Activated CD4-positive, alpha-beta T cell treated with anti-CD3 and anti-CD28 coated beads, Interleukin-10, Interleukin-2, amounts not matched to agents 100 ng/mL and 50 ng/mL, durations not matched to agents 16 hours and 8 hours (primary cell): Measurements from ENCODE around the gene GAS2.

Experiments used
- DNase-seq: peaks from one replicate; pipeline ENCODE4 v3.0.0-alpha.2; 2020

GAS2 gene

DNA sequence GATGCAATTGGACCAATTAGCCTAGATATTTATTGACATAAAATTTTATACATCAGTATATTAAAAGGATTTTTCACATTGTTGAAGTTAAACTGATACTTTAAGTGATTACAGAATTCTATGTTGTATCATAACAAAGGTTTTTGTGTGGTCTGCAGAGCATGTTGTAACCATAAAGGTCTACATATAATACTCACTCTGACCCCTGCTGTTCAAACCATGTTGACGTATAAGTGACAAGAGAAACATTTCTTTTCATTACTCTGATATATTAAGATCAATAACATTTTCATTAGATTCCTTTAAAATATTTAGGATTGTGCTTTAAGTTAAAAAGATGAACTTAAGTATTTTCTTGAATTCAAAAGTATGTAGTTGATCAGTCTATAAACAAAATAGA, 63.9 kb downstream of the GAS2 start:
- DNase-seq: no peak

DNA sequence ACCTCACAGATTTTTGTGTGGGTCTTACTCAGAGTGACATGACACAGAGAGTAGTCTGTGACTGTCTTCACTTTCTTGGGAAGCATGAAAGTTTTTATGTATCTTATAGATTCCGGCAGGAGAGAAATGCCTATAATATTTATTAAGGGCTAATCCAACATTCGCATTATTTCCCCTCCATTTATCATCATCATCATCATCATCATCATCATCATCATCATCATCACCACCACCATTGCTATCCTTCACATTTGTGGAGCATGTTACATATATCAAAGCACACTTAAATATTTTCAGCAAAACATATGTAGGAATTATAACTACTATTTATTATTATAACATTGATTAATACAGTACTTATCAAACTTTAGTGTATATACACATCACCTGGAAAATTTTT, 66.2 kb downstream of the GAS2 start:
- DNase-seq: no peak

DNA sequence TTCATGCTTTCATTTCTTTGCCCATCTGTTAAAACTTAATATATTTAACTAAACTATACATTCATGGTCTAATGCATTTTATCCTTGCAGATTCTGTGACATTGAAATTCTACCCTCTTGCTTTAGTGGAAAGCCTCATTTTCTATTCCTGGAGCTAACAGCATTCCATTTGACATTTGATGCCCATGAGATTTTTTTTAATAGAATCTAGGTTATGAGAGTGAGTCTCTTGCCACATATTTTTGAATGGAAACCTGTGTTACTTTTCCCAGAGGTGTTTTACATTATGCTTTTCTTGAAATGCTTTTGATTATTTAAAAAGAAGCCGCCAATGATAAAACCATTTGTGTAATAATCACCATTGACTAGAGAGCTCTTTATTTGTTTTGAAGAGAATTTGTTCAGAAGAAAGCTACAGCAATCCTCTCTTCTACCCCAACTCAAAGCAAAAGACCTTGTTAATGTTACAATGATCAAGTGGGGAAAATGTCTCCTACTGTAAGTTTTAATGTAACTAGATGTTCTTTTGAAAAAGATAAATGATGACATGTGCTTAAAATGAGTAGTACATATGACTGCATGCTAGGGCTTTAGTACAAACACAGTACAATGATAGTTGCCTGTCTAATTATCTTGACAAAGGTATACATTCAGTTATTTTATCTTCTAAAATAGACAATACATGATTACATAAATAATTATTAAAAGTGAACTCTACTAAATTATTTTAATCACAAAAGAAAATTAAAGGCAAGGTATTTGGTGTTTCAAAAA, 67.3 kb downstream of the GAS2 start:
- DNase-seq: no peak

DNA sequence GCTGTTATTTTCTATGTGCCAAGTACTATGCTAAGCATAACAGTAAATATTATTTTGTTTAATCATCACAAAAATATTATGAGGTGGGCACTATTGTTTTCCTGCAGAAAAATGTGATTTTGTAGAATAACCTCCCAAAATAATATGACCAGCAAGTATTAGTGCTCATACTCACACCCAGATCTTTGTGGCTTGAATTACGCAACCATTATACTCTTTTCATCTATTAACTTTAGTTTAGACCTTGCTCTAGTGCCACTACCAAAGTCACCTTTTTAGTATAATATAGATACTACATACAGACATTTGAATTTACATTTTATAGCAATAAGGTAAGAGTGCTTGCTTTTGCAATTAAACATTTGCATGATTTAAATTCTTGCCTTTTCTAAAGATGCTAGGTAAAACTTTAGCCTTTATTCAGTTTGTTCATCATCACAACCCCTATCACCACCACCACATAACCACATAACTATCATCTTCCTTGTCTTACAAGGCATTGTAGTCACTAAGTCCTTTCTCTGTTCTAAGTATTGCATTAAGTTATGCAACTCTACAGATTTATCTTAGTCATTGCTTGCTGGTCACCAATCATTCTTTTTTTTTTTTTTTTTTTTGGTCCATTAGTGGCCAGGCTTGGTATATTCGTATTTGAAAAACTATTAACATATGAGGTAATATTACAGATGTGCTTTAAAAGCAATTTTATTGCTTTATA, 68.4 kb downstream of the GAS2 start:
- no peak for DNase-seq

DNA sequence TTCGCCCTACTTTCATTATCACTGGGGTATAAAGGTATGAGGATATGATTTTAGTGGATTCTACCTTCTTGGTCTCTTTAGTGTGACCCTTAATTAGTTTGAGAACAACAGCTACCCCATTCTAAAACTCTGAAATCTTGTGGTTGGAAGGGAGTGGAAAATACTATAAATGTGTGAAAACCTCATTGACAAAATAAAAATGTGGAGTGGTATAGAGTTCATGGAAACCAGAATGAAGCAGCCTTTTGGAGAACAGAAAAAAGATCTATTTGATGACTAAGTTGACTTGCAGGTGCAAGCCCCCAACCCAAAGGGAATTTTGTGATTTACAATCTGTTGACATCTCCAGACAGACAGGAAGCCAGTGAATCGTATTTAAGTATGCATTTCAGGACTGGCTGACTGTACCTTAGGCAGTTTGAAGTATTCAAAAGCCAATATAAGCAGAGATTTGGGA, 75.8 kb downstream of the GAS2 start:
- peak; percentile 2 for DNase-seq

DNA sequence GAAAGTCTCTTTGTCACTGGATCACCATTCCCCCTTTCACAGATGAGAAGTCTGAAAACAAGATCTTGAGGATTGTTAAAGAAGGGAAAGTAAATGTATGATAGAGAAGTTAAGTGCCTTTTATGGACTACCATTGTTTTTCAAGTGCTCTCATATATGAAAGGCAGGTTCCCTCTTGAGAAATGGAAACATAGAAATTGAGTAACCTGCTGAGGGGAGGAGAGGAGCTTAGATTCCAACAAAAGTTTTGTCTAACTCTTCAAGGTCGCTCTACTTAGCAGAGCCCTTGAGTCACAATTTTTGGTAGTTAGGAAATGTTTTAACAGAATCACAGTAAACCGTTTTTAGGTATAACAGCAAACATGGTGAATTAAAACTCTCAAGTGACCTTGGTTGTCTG, 83.1 kb downstream of the GAS2 start:
- DNase-seq: no peak

DNA sequence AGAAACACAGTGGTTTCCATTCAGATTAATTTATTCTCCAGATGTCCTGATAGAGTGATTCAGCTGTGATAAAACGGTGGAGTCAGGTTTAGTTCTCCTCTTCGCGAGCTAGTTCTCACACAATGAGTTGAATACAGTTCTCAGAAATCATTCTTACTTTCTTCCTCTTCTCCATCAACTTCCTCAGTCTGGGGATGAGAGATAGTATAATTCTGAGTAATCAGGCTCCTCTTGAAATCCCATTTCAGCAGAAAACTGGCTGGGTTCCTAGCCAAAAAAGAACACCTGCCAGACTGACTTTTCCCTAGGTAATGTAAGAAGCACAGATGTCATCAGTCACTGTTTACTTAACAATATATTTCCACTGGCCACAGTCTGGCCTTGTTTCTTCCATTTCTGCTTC, 86.5 kb downstream of the GAS2 start:
- peak; percentile 14 for DNase-seq

DNA sequence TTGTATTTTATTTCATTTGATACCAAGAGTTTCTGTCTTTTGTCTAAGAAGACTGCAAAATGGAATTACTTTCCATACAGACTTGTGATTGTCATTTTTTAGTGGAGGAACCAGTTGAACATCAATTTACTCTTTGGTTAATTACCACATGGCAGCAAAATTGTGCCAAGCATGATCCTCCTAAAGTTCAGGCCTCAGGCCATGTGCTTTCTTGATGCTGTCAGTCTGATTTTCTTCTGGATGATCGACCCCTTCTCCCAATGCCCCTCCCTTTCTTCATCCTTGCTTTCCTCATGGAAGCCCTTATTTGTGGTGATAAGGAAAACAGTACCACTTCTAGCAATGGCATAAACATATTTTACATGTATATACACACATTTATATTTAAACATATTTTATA, 87.0 kb downstream of the GAS2 start:
- DNase-seq: no peak

DNA sequence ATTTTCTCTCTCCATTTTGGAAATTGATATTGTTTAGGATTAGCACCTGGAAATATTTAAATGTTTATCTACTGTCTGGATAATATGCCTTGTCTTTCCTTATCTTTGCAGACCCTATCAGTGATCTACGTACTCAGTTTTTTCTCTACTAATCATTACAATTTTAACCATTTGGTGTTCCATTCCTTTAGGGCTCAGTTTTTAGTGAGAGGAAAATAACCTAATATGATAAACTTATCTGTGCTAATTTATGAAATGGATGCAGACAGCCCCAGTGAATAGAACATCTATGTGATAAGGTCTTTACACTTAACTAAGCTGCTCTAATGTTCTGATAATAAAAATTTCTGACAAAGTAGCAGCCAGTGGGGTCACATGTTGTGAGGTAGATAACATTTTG, 94.7 kb downstream of the GAS2 start:
- DNase-seq: no peak

DNA sequence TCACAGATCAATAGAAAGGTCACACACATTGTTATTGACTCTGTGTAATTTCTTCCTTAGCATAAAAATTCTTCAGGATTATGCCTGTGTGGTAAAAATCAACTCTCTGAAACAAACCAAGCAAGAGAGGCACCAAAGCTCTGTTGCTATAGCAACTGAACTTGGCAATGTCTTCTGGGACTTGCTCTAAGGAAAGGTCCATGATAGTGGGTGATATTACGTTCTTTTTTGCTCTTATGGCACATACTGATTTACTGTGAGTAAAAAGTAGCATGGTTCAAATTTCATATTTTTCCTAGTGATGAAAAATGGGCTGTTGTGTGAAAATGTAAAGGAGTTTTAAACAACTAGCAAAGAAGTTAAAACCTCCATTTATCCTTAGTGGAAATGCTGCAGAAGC, 96.8 kb downstream of the GAS2 start:
- no peak for DNase-seq

DNA sequence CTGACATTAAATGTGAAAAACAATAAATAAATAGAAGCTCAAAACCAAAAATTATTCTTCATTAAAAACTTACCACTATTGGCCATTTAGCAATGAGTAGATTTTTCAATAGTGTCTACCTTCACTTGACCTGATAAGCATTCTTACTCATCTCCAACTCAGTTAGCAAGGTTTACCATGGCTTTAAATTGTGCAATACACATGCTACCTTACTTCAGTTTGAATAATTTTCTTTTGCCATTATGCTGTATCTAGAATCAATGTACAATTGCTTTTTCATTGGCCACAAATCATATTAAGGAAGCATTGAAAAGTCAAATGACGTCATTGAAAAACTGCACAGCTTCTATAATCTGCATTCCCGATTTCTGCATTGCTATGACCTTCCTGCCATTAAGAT, 98.3 kb downstream of the GAS2 start:
- DNase-seq: no peak

DNA sequence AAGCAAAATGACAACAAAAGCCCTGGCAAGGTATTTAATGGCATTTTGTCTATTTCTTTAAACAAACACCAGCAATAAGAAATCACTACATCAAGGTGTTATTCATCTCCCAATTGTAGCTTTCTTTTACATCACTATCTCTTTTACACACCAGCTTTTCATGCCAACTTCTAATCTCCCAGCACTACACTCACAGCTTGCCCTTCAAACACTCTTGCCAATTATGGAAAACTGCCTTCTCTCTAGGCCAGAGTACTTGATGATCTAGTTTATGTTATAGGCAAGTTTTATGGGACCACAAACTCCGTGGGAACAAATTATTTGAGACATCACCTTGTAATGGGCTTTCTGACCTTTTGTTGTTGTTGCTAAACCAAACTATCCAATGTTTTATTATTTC, 101.9 kb downstream of the GAS2 start:
- DNase-seq: no peak

DNA sequence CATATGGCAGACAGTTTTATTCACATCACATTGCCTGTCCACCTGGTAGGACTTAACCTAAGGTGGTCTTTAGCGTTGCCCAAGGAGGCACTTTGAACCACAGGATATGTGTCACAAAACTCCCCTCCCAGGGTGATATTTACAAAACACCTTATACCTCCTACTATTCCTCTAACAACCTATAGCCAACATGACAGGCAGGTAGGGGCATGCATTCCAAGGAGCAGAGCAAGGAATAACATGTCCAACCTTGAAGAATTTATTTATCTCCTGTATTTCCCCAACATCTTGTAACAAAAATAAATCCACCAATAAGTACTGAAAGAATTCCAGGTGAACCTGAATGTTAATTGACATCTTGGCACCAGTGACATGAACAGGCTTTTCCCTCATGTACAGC, 102.7 kb downstream of the GAS2 start:
- DNase-seq: no peak

DNA sequence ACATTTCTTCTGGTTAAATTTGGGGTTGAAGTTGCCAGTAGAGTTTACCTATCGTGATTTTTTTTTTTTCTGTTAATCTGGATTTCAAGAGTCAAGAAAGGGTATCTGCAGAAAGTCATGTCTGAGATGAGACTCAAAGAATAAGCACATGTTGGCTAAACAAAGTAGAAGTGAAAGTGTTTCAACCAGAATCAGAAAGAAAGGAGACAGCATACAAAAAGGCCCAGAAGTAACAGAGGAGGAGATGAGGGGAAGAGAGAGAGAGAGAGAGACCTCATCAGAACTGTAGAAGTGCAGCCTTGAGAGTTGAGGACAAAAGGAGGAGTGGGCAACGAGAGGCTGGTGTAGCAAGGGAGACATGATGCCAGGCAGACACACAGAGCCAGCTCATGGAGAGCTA, 108.3 kb downstream of the GAS2 start:
- DNase-seq: no peak

DNA sequence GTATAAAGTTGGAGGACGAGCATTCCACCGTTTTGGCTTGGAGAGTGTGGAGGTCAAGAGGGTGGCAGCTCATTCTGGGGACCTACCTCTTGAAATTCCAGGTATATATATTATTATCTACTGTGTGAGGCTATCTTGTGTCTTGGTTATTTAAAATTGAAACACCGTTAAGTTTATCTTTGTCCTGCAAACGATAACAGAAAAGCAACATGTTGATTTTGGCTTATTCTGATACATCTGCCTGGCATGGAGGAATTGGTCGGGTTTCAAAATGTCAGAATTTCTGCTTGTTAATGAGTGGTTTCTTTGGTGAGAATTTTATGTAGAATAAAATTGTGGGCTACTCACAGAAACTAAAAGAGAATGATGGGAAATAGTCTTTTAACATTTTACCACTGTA, 108.8 kb downstream of the GAS2 start:
- no peak for DNase-seq

DNA sequence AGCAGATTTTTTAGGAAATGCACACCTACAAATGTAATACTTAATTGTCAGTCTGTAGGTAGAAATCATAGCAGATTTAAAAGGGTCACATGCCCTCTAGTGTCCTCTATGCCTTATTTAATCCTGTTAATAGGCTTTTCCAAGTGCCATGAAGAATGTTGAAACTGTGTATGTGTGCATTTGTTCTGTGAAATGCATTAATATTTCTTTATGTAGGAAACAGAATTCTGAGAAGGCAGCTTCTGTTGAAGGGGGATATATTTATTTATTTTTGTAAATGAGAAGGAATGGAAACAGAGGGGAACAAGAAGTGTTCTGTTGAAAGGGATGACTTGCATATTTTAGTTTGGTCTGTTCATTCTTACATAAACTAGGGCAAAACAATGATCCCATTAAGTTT, 112.2 kb downstream of the GAS2 start:
- no peak for DNase-seq

DNA sequence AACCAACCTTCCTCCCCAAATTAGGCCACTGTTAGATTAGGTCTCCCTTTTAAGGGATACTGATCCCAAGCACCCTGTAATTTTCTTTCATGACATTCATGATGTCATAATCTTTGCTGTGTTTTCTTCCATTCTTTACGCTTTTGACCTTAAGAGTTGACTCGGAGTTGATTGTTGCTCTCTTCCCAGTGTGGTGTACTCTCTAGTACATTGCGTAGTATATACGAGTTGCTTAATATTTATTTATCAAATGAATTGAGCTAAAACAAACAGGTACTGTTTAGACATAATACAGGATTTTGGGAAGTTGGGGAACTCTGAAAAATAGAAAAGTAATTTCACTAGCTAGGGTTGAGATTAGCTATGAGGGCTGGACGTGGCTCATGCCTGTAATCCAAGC, 113.4 kb downstream of the GAS2 start:
- DNase-seq: no peak

DNA sequence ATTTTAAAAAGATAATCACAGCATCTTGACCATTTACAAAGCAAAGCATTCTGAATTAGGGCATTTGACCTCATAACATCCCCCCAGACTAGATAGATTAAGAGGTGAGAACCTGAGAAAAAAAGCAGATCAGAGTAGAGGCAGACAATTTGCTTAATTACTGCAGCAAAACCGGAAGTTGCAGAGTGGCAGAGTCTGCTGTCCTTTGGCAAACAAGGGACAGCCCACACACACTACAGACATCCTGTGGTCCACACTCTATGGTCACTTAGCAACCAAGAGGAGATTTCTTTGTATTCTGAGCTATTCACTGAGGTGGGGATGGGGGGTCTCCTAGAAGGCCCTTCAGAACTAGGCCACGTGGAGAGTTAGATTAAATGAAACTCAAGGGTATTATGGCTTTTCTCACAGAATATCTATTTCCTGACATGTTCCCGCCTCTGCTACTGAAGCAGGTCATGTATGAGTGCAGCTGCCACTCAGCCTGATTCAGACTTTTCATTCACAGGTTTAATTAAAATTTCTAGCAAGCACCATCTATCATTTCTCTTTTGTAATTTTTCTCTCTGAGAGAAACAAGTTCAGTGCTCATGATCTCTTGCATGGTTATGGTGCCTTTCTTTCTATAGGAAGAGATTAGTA, 114.7 kb downstream of the GAS2 start:
- no peak for DNase-seq

DNA sequence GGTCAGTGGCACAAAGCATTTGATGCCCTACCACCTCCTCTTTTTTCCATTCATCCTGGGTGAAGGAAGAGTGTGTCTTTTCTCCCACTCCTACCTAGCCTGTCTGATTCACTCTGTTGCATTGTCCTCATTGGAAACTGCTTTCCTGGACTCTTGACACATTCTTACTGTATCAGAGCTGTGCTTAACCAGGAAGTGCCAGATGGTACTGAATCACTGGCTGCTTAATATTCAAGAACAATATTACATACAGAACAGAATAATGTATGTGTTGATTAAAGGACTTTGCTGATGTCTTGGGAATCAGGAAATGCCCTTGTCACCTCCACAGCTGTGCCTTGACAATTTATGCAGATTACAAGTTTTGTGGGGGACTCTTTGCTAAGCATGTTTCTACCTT, 118.8 kb downstream of the GAS2 start:
- no peak for DNase-seq

DNA sequence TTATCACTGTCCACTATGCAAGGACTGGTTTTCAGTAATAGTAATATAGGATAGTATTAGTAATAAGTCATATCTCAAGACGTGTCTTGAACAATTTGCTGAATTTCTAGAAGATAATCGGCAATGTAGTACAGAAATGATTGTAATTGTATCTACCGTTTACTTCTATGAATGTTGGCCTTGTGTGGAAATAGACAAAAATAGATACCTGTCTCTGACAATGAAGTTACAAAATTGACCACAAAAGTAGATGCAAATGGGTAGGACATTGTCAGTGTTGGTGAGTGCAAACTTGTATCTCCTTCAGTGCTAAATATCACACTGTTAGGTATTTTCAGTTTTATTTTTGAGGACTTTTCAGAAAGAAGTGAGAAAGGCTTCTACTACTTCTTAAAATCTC, 120.1 kb downstream of the GAS2 start:
- no peak for DNase-seq

DNA sequence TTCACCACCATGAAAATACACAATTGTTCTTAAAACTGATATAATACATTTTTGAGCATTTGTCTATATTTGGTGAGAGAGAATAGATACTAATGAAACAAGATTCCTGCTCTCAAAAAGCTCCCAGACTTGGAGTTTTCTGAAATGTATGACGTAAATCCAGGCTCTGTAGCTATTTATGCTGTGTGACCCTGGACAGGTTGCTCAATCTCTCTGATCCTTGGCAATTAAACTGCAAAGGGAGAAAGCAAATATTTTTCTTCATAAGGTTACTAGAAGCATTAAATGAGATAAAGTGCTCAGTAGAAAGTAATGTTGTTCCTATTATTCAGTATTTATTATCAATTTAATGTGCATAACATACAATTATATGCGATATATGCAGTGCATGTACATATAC, 120.6 kb downstream of the GAS2 start:
- DNase-seq: no peak

DNA sequence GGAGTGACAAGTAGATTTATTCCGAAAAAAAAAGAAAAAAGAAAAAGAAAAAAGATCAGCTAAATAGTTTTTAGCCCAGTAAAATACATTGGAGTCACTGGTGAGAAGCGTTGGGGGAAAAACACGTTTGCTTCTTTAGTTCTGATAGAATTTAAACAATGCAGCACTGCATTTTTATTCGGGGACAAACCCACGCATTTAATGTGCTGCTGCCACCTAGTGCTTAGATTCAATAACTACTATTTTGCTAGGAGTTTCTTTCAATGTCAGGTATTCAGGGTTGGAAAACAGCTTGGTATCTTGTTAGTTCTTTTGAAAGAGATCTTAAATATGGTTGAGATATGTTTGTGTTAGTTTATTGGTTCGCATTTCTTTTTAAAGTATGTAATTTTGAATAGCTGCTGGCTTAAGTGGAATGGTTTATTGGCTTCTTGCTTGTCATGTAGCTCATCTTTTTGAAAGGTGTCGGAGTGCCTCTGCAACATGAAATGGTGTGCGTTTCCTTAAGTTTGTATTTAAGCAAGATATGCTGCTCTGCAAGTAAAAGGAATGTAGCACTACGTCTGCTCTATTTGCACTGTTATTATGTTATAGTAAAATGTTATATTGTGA, 121.2 kb downstream of the GAS2 start:
- peak; percentile 54 for DNase-seq

DNA sequence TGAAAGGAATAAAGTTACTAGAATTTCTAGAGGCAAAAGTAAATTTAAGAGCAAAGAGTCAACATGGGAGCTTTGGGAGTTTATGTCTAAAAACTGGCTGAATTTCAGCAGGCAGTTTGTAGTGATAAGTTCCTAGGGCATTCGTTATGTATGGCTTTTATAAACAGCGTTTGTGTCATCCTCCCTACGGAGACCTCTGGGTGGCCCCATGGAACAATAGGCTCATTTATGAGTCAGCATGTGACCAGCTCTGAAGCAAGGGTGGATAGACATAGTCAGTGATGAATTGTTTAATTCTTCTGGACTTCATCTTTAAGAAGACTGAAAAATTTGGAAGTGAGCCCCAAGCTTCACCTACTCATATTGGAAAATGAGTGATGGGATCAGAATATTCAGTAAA, 126.1 kb downstream of the GAS2 start:
- DNase-seq: no peak

DNA sequence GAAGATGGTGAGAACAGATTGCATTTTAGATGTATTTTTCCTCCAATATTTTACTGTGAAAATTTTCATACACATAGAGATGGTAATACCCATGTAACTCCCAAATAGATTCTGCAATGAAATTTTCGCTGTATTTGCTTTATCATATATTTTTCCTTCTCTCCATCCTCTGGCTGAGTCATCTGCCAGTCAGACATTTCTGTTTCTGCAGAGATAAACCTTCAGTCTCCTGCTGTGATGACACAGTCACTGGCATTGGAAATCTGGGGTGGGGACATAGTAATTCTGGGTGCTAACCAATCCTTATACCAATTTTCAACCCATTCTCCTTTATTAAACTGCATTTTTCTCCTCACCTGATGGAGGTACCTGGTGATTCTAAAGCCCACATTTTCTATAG, 129.5 kb downstream of the GAS2 start:
- DNase-seq: no peak
